Measurements from ENCODE around the gene MT1B.
"Not testable (repeated sequence)": the region's sequence is repeated elsewhere in the genome, so short reads cannot be mapped to it uniquely, and the experiment has no call there.

The MT1B gene

DNA sequence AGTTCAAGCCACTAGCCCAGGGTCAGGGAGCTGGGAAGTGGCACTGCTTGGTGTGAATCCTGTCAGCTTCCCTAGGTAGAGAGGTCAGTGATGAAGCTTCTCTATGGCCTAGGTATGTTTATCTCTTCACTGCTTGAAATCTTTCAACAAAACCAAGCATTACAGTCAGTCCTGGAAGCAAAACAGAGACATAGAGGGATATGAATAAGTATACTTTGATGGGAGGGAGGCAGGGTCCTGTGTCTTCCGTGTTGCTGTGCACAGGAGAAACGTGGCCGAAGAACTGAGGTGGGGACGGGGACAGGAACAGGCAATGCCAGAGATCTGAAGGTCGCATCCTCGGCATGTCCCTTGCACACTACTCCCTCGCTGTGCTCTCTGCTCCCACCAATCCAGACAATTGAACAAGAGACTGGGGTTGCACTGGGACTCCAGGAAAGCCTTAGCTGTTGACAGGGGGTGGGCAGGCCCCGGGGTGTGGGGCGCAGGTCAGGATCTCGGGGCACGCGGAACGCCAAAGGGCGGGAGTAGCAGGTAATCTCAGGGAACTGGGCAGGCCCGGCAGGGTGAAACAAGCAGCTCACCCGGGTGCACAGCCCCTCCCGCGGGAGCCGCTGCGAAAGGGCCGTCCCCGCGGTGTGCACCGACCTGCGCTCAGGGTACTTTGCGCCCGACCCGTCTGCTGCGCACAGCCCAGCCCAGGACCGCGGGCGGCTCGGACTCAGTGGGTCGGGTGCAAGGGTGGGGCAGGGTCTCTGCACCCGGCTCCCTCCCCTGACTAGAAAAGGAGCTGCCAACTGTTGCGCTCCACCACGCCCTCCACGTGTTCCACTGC is 17.5 kb downstream of the MT1B start, which contains the start of gene MT1H:
TSS of gene MT1H (plus strand) at position 810 of the 835 bp plus-strand sequence. CDS start 71 bp downstream, outside the sequence.
- CTCF ChIA-PET = no interaction called here
- DNase-seq (ENCODE audit: low spot score) = no peak
- no peak within 1 kb of the TSS for H3K27ac ChIP-seq
- POLR2A ChIA-PET (ENCODE audit: low non-redundant PET) = no interaction called here
- TF ChIP-seq, protein P1, sequence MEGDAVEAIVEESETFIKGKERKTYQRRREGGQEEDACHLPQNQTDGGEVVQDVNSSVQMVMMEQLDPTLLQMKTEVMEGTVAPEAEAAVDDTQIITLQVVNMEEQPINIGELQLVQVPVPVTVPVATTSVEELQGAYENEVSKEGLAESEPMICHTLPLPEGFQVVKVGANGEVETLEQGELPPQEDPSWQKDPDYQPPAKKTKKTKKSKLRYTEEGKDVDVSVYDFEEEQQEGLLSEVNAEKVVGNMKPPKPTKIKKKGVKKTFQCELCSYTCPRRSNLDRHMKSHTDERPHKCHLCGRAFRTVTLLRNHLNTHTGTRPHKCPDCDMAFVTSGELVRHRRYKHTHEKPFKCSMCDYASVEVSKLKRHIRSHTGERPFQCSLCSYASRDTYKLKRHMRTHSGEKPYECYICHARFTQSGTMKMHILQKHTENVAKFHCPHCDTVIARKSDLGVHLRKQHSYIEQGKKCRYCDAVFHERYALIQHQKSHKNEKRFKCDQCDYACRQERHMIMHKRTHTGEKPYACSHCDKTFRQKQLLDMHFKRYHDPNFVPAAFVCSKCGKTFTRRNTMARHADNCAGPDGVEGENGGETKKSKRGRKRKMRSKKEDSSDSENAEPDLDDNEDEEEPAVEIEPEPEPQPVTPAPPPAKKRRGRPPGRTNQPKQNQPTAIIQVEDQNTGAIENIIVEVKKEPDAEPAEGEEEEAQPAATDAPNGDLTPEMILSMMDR (conservative IDR thresholded peaks at IDR 0.05; ENCODE audit: low read depth) = no peak

DNA sequence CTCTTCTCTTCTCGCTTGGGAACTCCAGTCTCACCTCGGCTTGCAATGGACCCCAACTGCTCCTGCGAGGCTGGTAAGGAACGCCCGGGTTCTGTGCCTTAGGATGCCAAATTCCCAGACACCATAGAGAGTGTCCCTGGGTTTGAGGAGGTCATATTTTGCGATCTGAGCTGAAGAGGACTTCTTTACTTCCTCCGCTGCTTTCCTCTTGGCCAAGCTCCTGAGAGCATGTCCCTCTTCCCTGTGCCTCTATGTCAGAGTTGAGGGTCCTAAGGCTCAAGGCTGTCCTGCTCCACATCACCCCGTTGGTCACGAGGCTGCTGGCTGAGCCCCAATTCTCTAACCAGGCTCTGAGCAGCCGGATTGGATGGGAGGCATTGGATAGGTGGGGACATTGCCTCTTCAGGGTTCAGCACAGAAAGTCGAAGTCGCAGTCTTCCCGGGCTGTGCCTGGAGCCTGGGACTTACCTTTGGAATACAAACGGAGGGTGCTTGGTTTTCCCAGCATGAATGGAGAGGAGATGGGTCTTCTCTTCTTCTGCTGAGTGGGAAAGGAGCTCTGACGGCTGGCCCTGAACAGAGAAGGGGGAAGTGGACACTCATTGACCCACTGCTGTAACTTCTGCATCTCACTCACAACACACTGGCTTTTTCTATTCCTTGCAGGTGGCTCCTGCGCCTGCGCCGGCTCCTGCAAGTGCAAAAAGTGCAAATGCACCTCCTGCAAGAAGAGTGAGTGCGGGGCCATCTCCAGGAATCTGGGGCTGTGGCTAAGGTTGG is 18.3 kb downstream of the MT1B start:
- TF ChIP-seq, protein P1 (conservative IDR thresholded peaks at IDR 0.05; ENCODE audit: low read depth) = no peak
- H3K27ac ChIP-seq = no peak overlapping the region
- ChIA-PET CTCF (no interaction called here), POLR2A (ENCODE audit: low non-redundant PET) (no interaction called here)
- no peak for DNase-seq (ENCODE audit: low spot score)

DNA sequence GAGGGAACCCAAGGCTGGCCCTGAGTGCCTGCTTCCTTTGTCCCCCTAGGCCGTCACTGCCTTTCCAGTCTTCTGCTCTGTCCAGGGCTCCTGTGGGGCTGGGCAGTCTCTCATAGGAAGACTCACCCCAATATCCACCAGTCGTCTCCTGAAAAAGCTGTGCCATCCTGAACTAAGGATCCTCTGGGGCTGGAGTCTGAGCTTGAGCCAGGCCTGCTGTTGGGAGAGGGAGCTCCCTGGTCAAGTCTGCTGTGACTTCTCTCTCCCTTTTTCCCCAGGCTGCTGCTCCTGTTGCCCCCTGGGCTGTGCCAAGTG is 18.9 kb downstream of the MT1B start:
- H3K27ac ChIP-seq = no peak overlapping the region
- POLR2A ChIA-PET (ENCODE audit: low non-redundant PET) = no interaction called here
- CTCF ChIA-PET = no interaction called here
- DNase-seq (ENCODE audit: low spot score) = no peak
- TF ChIP-seq, protein P1 (conservative IDR thresholded peaks at IDR 0.05; ENCODE audit: low read depth) = no peak

DNA sequence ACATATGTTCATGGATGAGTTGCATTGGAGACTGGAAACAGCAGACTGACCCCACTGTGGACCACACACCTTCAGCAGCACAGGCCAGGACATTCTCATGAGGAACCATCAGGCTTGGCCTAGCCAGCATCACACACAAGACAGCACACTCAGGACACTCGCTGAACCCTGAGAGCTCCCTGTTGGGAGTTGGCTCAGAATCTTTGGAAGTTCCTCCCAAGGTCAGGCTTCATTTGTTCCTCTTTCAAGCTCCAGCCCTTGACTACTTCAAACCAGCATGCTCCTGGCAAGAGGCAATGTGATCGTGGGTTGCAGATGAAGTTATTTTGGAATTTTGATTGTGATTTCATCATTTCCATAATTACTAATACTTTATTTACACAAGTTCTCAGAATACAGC is 20.0 kb downstream of the MT1B start:
- DNase-seq (ENCODE audit: low spot score); H3K27ac ChIP-seq; CTCF ChIA-PET: not testable (repeated sequence)
- POLR2A ChIA-PET (ENCODE audit: low non-redundant PET) = interaction anchor here (1.0 kb wide), 1 partner anchor 46 kb away, joined by 4 read pairs; the partner anchor contains the start of gene MT1E

DNA sequence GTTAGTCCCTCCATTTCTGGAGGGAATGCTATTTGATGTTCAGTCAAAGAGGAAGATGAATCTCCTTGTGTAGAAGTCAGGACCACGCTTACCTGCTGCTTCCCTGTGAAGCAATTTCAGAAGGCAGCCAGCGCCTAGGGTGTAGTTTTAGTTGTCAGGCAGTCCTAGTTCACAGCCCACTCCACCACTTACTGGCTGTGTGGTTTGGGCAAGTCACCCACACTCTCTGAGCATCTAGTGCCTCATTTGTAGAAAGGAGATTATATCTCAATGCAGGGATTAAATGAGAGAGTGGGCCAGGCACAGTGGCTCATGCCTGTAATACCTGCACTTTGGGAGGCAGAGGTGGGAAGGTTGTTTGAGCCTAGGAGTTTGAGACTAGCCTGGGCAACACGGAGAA is 20.5 kb downstream of the MT1B start:
- H3K27ac ChIP-seq; DNase-seq (ENCODE audit: low spot score): not testable (repeated sequence)
- POLR2A ChIA-PET (ENCODE audit: low non-redundant PET) = interaction anchor here (1.0 kb wide), 1 partner anchor 47 kb away, joined by 4 read pairs; the partner anchor contains the start of gene MT1E
- CTCF ChIA-PET = interaction anchor here (2.7 kb wide), 1 partner anchor 30 kb away, joined by 13 read pairs; no protein-coding TSS in a partner anchor

DNA sequence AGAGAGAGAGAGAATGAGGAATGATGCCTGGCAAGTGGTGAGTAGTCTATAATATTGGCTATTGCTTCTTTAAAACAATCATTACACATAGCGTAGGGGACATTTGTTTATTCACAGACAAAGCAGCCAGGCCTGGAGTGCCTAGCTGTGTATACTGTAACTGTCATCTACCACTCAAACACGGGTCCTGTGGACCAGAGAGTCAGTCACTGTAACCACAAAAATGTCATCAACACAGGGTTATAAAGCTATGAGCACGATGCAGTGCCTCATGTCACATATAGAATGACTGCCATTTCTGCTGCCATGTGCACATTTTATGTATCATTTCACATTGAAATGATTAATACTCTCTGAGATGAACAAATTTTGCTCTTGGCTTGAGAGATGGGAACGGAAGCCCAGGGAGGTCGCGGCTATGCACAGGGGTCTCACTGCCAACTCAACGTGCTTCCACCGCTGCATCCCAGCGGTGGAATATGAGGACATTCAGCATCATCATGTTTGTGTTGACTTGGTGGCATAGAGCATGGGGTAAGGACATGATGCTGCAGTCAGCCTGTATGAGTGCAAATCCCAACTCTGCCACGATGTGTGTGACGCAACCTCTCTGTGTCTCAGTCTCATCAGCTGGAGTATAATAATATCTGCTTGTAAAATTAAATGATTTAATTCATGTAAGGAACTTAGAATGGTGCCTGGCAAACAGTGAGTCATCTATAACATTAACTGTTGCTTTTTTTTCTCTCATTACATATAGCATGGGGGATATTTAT is 21.3 kb downstream of the MT1B start:
- TF ChIP-seq, protein P1 (conservative IDR thresholded peaks at IDR 0.05; ENCODE audit: low read depth) = no peak
- no peak overlapping the region for H3K27ac ChIP-seq
- DNase-seq (ENCODE audit: low spot score) = no peak
- POLR2A ChIA-PET (ENCODE audit: low non-redundant PET) = no interaction called here
- CTCF ChIA-PET = interaction anchor here (0.6 to 2.7 kb wide), 2 partner anchors 29 to 54 kb away, joined by 3 to 13 read pairs; no protein-coding TSS in a partner anchor

DNA sequence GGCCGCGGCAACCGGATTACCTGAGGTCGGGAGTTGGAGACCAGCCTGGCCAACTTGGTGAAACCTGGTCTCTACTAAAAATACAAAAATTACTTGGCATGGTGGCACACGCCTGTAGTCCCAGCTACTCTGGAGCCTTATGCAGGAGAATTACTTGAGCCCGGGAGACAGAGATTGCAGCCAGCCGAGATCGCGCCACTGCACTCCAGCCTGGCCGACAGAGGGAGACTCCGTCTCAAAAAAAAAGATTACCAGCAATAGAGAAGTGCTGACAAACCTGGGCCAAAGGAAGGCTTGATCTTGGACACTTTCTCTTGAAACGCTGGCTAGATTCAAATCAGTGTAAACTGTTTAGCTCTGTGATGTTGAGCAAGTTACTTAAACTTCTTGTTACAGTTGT is 22.2 kb downstream of the MT1B start:
- no peak overlapping the region for H3K27ac ChIP-seq
- DNase-seq (ENCODE audit: low spot score) = no peak
- ChIA-PET CTCF (interaction anchor here (0.6 to 2.7 kb wide), 8 partner anchors 28 to 335 kb away, joined by 3 to 13 read pairs (median 3); no protein-coding TSS in a partner anchor), POLR2A (ENCODE audit: low non-redundant PET) (no interaction called here)
- TF ChIP-seq, protein P1 (conservative IDR thresholded peaks at IDR 0.05; ENCODE audit: low read depth) = no peak; the same call in 1 of the 2 replicates

DNA sequence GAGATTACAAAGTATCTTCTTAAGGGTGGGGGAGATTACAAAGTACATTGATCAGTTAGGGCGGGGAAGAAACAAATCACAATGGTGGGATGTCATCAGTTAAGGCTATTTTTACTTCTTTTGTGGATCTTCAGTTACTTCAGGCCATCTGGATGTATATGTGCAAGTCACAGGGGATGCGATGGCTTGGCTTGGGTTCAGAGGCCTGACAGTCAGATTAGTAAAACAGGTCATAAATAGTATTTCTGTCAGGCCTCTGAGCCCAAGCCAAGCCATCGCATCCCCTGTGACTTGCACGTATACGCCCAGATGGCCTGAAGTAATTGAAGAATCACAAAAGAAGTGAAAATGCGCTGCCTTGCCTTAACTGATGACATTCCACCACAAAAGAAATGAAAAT is 22.9 kb downstream of the MT1B start:
- DNase-seq (ENCODE audit: low spot score); H3K27ac ChIP-seq; POLR2A ChIA-PET (ENCODE audit: low non-redundant PET): not testable (repeated sequence)
- CTCF ChIA-PET = interaction anchor here (0.6 to 2.7 kb wide), 5 partner anchors 27 to 207 kb away, joined by 3 to 13 read pairs (median 3); no protein-coding TSS in a partner anchor
